Measurements from ENCODE around the gene PHF5A.

PHF5A gene

DNA sequence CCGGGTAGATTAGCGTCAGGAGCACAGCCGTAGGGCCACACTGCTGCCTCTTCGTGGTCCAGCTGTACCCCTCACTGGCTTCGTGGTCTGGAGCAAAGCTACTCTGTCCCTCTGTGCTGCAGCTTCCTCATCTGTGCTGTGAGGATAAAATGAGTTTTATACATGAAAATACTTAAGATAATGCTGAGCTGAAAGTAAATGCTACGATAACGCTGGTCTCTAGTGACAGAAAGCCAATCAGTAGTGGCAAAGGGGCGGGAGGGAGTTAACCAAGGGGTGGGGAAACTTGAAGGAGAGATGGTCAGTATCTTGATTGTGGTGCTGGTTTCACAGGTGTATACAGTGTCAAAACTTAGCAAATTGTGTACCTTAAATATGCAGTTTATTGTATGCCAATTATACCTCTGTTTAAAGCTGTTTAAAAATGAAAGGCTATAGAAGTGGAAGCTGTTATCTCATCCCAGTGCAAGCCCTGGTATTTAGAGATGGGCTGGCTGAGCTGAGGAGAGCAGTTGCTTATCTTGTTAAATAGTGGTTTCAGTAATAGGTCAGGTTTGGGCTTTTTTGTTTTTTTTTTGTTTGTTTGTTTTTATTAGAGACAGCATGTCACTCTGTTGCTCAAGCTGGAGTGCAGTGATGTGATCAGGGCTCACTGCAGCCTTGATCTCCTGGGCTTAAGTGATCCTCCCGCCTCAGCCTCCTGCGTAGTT lies 37.2 kb upstream of the PHF5A start:
- TF ChIP-seq CTCF (IDR thresholded peaks at IDR 0.05; ENCODE audit: low read depth, low read length, poor library complexity, severe bottlenecking) (no peak), EZH2phosphoT487 (IDR thresholded peaks at IDR 0.05; ENCODE audit: borderline replicate concordance, low read length) (no peak)
- H3K79me2 ChIP-seq (ENCODE audit: control insufficient read depth, low read length) = peaks cover 24% of the 10 kb centered on the region

GRCh38 chr22:41504816-41505215 lies 36.3 kb upstream of the PHF5A start:
- no peaks in the 10 kb centered on the region for H4K20me1 ChIP-seq (ENCODE audit: control insufficient read depth, insufficient read depth, low read depth, low read length)
- H3K4me3 ChIP-seq (ENCODE audit: low read length) = no peak overlapping the region
- no peaks in the 10 kb centered on the region for H3F3A ChIP-seq (ENCODE audit: control insufficient read depth, insufficient read depth)
- peaks cover 25% of the 10 kb centered on the region for H3K79me2 ChIP-seq (ENCODE audit: control insufficient read depth, low read length)
- H3K4me1 ChIP-seq (ENCODE audit: control insufficient read depth, low read length) = no peaks in the 10 kb centered on the region
- no peak overlapping the region for H3K4me2 ChIP-seq (ENCODE audit: low read length)
- H3K36me3 ChIP-seq (ENCODE audit: control insufficient read depth, low read length) = peaks cover 59% of the 10 kb centered on the region
- no peak overlapping the region for H3K27ac ChIP-seq (ENCODE audit: low read depth, low read length)
- H3K9me3 ChIP-seq (ENCODE audit: control insufficient read depth, insufficient read depth, low read length) = no peaks in the 10 kb centered on the region
- H3K9me2 ChIP-seq (replicated peaks; ENCODE audit: control insufficient read depth, low read length) = no peaks in the 10 kb centered on the region
- H3K27me3 ChIP-seq (ENCODE audit: control insufficient read depth, low read length) = no peaks in the 10 kb centered on the region
- TF ChIP-seq EZH2phosphoT487 (IDR thresholded peaks at IDR 0.05; ENCODE audit: borderline replicate concordance, low read length) = no peak

More for the DNA sequence above, 37.2 kb upstream of the PHF5A start:
- no peak overlapping the region for H3K4me3 ChIP-seq (ENCODE audit: low read length)
- no peaks in the 10 kb centered on the region for H3F3A ChIP-seq (ENCODE audit: control insufficient read depth, insufficient read depth)
- no peaks in the 10 kb centered on the region for H3K27me3 ChIP-seq (ENCODE audit: control insufficient read depth, low read length)
- H3K4me2 ChIP-seq (ENCODE audit: low read length) = no peak overlapping the region
- no peak overlapping the region for H3K27ac ChIP-seq (ENCODE audit: low read depth, low read length)
- H3K9me2 ChIP-seq (replicated peaks; ENCODE audit: control insufficient read depth, low read length) = no peaks in the 10 kb centered on the region
- no peaks in the 10 kb centered on the region for H3K9me3 ChIP-seq (ENCODE audit: control insufficient read depth, insufficient read depth, low read length)
- H3K4me1 ChIP-seq (ENCODE audit: control insufficient read depth, low read length) = no peaks in the 10 kb centered on the region
- no peaks in the 10 kb centered on the region for H4K20me1 ChIP-seq (ENCODE audit: control insufficient read depth, insufficient read depth, low read depth, low read length)
- peaks cover 64% of the 10 kb centered on the region for H3K36me3 ChIP-seq (ENCODE audit: control insufficient read depth, low read length)

GRCh38 chr22:41504397-41504796 lies 35.9 kb upstream of the PHF5A start:
- H3K27ac ChIP-seq (ENCODE audit: low read depth, low read length) = no peak overlapping the region

More at GRCh38 chr22:41504397-41504796, 35.9 kb upstream of the PHF5A start:
- Histone ChIP-seq H3K4me3 (ENCODE audit: low read length) (no peak overlapping the region), H3K9me2 (replicated peaks; ENCODE audit: control insufficient read depth, low read length) (no peaks in the 10 kb centered on the region), H3F3A (ENCODE audit: control insufficient read depth, insufficient read depth) (no peaks in the 10 kb centered on the region), H4K20me1 (ENCODE audit: control insufficient read depth, insufficient read depth, low read depth, low read length) (no peaks in the 10 kb centered on the region), H3K27me3 (ENCODE audit: control insufficient read depth, low read length) (no peaks in the 10 kb centered on the region), H3K9me3 (ENCODE audit: control insufficient read depth, insufficient read depth, low read length) (no peaks in the 10 kb centered on the region), H3K36me3 (ENCODE audit: control insufficient read depth, low read length) (peaks cover 62% of the 10 kb centered on the region), H3K4me2 (ENCODE audit: low read length) (no peak overlapping the region), H3K4me1 (ENCODE audit: control insufficient read depth, low read length) (no peaks in the 10 kb centered on the region), H3K79me2 (ENCODE audit: control insufficient read depth, low read length) (peaks cover 29% of the 10 kb centered on the region)
- TF ChIP-seq CTCF (IDR thresholded peaks at IDR 0.05; ENCODE audit: low read depth, low read length, poor library complexity, severe bottlenecking) = no peak
- no peak for TF ChIP-seq EZH2phosphoT487 (IDR thresholded peaks at IDR 0.05; ENCODE audit: borderline replicate concordance, low read length)

Data from DOHH2 (cell line).